Endothelial cell of umbilical vein (primary cell): Measurements from ENCODE around the gene CERS5.

Experiments used
- POLR2A ChIP-seq: IDR thresholded peaks from 2 replicates; pipeline ENCODE4 v1.6.1; 2012; ENCODE audit warnings: low read depth, mild to moderate bottlenecking, control low read depth, low read length
- POLR2AphosphoS5 ChIP-seq: IDR thresholded peaks from 2 replicates; pipeline ENCODE4 v1.6.1; 2012; ENCODE audit warnings: low read depth, mild to moderate bottlenecking, control low read depth, low read length, moderate library complexity; ENCODE audit not compliant: insufficient read depth
- TF ChIP-seq, protein P1 (sequence below), 2 donors: IDR thresholded peaks; 1 replicate in 1 of 2; 2 replicates in 1 of 2; pipeline ENCODE4 v1.5.1; 2011; ENCODE audit warnings: low read length in 2 of 2, mild to moderate bottlenecking in 2 of 2, moderate library complexity in 2 of 2, control low read depth in 1 of 2, inconsistent platforms in 1 of 2, low read depth in 1 of 2; ENCODE audit not compliant: insufficient read depth in 1 of 2; ENCODE audit errors: extremely low read depth in 1 of 2

- TF ChIP-seq, protein P1, sequence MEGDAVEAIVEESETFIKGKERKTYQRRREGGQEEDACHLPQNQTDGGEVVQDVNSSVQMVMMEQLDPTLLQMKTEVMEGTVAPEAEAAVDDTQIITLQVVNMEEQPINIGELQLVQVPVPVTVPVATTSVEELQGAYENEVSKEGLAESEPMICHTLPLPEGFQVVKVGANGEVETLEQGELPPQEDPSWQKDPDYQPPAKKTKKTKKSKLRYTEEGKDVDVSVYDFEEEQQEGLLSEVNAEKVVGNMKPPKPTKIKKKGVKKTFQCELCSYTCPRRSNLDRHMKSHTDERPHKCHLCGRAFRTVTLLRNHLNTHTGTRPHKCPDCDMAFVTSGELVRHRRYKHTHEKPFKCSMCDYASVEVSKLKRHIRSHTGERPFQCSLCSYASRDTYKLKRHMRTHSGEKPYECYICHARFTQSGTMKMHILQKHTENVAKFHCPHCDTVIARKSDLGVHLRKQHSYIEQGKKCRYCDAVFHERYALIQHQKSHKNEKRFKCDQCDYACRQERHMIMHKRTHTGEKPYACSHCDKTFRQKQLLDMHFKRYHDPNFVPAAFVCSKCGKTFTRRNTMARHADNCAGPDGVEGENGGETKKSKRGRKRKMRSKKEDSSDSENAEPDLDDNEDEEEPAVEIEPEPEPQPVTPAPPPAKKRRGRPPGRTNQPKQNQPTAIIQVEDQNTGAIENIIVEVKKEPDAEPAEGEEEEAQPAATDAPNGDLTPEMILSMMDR (IDR thresholded peaks at IDR 0.05; ENCODE audit: extremely low read depth in 1 of 2, insufficient read depth in 1 of 2, low read depth in 1 of 2, low read length in 2 of 2), result peak; percentile 74 to 77
- no peak for TF ChIP-seq POLR2A
- TF ChIP-seq POLR2AphosphoS5, result no peak
Observed at GRCh38 chr12:50088577-50089335, 78.4 kb downstream of the CERS5 start.
